HEK293T (cell line): ENCODE measurements around the gene YPEL1.
"Not testable (repeated sequence)": the region's sequence is repeated elsewhere in the genome, so short reads cannot be mapped to it uniquely, and the experiment has no call there.

ENCODE experiments used
- CTCF ChIA-PET: fragments of 350-600 bp; formaldehyde crosslinking; extraction: SDS; loops from one replicate; lab custom pipeline; 2021; ENCODE audit warnings: antibody characterized with exemption, inconsistent platforms; lab: Yijun Ruan, JAX
- POLR2A ChIA-PET: fragments of 350-600 bp; formaldehyde crosslinking; extraction: SDS; loops from one replicate; lab custom pipeline; 2020; ENCODE audit warnings: antibody characterized with exemption, inconsistent platforms; lab: Yijun Ruan, JAX
- DNase-seq: peaks from one replicate; pipeline ENCODE4 v3.0.0; 2012; ENCODE audit warnings: mixed read lengths; ENCODE audit errors: extremely low spot score
- ARNT ChIP-seq: fragments of 450-650 bp; IDR thresholded peaks from 2 replicates; pipeline ENCODE4 v1.6.1; 2017; ENCODE audit warnings: mild to moderate bottlenecking
- BHLHE40 ChIP-seq: fragments of 450-650 bp; IDR thresholded peaks from 2 replicates; pipeline ENCODE4 v1.6.1; 2016; ENCODE audit warnings: mild to moderate bottlenecking, moderate library complexity, borderline replicate concordance
- CTBP1 ChIP-seq: fragments of 450-650 bp; IDR thresholded peaks from 2 replicates; pipeline ENCODE4 v1.6.1; 2016; ENCODE audit warnings: borderline replicate concordance
- ELF4 ChIP-seq: fragments of 450-650 bp; IDR thresholded peaks from 2 replicates; pipeline ENCODE4 v1.6.1; 2017; ENCODE audit warnings: antibody characterized with exemption
- FOXA1 ChIP-seq: fragments of 450-650 bp; IDR thresholded peaks from 2 replicates; pipeline ENCODE4 v1.6.1; 2016; ENCODE audit warnings: mild to moderate bottlenecking
- FOXK2 ChIP-seq: fragments of 450-650 bp; IDR thresholded peaks from 2 replicates; pipeline ENCODE4 v1.6.1; 2016; ENCODE audit warnings: mild to moderate bottlenecking
- FOXM1 ChIP-seq: fragments of 450-650 bp; IDR thresholded peaks from 2 replicates; pipeline ENCODE4 v1.6.1; 2017; ENCODE audit warnings: mild to moderate bottlenecking, borderline replicate concordance
- HDGF ChIP-seq: fragments of 450-650 bp; IDR thresholded peaks from 2 replicates; pipeline ENCODE4 v1.6.1; 2017; ENCODE audit warnings: antibody characterized with exemption, borderline replicate concordance
- L3MBTL2 ChIP-seq: fragments of 450-650 bp; conservative IDR thresholded peaks from 2 replicates; pipeline ENCODE4 v1.6.1; 2016; ENCODE audit warnings: mild to moderate bottlenecking
- LEF1 ChIP-seq: fragments of 450-650 bp; IDR thresholded peaks from 2 replicates; pipeline ENCODE4 v1.6.1; 2017; ENCODE audit warnings: mild to moderate bottlenecking, borderline replicate concordance
- NFRKB ChIP-seq: fragments of 450-650 bp; IDR thresholded peaks from 2 replicates; pipeline ENCODE4 v1.6.1; 2016; ENCODE audit warnings: mild to moderate bottlenecking, moderate library complexity
- SP1 ChIP-seq: fragments of 450-650 bp; IDR thresholded peaks from 2 replicates; pipeline ENCODE4 v1.6.1; 2017
- SUZ12 ChIP-seq: fragments of 450-650 bp; IDR thresholded peaks from 2 replicates; pipeline ENCODE4 v1.6.1; 2016; ENCODE audit warnings: mild to moderate bottlenecking
- TARDBP ChIP-seq: fragments of 450-650 bp; IDR thresholded peaks from 2 replicates; pipeline ENCODE4 v1.6.1; 2016
- ZNF384 ChIP-seq: fragments of 450-650 bp; IDR thresholded peaks from 2 replicates; pipeline ENCODE4 v1.6.1; 2016
- TF ChIP-seq, protein P1 (sequence below): fragments of 450-650 bp; IDR thresholded peaks from 2 replicates; pipeline ENCODE4 v1.6.1; 2016

The YPEL1 gene

GRCh38 chr22:21752276-21752675 is 16.7 kb upstream of the YPEL1 start:
- TF ChIP-seq, protein P1, sequence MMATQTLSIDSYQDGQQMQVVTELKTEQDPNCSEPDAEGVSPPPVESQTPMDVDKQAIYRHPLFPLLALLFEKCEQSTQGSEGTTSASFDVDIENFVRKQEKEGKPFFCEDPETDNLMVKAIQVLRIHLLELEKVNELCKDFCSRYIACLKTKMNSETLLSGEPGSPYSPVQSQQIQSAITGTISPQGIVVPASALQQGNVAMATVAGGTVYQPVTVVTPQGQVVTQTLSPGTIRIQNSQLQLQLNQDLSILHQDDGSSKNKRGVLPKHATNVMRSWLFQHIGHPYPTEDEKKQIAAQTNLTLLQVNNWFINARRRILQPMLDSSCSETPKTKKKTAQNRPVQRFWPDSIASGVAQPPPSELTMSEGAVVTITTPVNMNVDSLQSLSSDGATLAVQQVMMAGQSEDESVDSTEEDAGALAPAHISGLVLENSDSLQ = no peak
- no peak for TF ChIP-seq FOXK2
- TF ChIP-seq FOXM1 = no peak
- no peak for TF ChIP-seq ARNT
- TF ChIP-seq CTBP1 = no peak
- TF ChIP-seq HDGF = no peak
- no peak for TF ChIP-seq ZNF384
- TF ChIP-seq NFRKB = no peak
- TF ChIP-seq SP1 = no peak
- no peak for TF ChIP-seq TARDBP
- CTCF ChIA-PET = no interaction called here
- no peak for DNase-seq
- POLR2A ChIA-PET = no interaction called here

- TF ChIP-seq SUZ12 (no peak), NFRKB (no peak), ZNF384 (no peak), SP1 (no peak), L3MBTL2 (no peak), TARDBP (no peak), FOXK2 (no peak), FOXA1 (no peak), FOXM1 (no peak), CTBP1 (no peak), ELF4 (no peak), LEF1 (no peak), BHLHE40 (no peak), HDGF (no peak), ARNT (no peak)
- TF ChIP-seq, protein P1 = no peak
- POLR2A ChIA-PET = no interaction called here
- CTCF ChIA-PET = no interaction called here
Observed at GRCh38 chr22:21745948-21746347, 10.4 kb upstream of the YPEL1 start.

GRCh38 chr22:21744917-21745316 is 9.3 kb upstream of the YPEL1 start:
- DNase-seq, CTCF ChIA-PET, POLR2A ChIA-PET: not testable (repeated sequence)

More at GRCh38 chr22:21745948-21746347, 10.4 kb upstream of the YPEL1 start:
- no peak for DNase-seq

GRCh38 chr22:21741790-21742189 is 6.2 kb upstream of the YPEL1 start:
- TF ChIP-seq ZNF384 (no peak), SUZ12 (no peak)
- TF ChIP-seq, protein P1 = no peak
- ChIA-PET CTCF (no interaction called here), POLR2A (no interaction called here)
- no peak for DNase-seq

- TF ChIP-seq ARNT (no peak), ZNF384 (no peak), CTBP1 (no peak), FOXA1 (no peak), BHLHE40 (no peak)
- ChIA-PET CTCF (interaction anchor here (0.6 kb wide), 1 partner anchor 109 kb away, joined by 3 read pairs; no protein-coding TSS in a partner anchor), POLR2A (no interaction called here)
- DNase-seq = no peak
Observed at GRCh38 chr22:21741059-21741458, 5.5 kb upstream of the YPEL1 start.

DNA sequence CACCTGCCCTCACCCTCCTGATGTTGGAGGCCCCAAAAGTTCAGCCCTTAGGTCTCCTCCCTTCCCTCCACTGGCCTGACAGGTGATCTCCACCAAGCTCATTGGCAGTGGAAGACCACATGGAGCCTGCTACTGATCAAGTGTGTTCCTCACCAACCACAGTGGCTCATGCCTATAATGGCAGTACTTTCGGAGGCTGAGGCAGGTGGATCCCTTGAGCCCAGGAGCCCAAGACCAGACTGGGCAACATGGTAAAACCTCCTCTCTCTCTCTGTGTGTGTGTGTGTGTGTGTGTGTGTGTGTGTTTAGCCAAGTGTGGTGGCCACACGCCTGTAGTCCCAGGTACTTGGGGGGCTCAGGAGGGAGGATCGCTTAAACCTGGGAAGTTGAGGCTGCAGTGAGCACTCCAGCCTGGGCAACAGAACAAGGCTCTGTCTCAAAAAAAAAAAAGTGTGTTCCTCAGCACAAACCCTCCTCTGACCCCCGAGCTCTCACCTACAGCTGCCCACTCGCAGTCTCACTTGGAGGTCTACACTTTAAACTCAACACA is 4.3 kb upstream of the YPEL1 start:
- ChIA-PET CTCF (interaction anchor here (0.6 kb wide), 1 partner anchor 19 kb away, joined by 5 read pairs; no protein-coding TSS in a partner anchor), POLR2A (no interaction called here)
- DNase-seq = no peak
- TF ChIP-seq FOXA1 (no peak), NFRKB (no peak)

DNA sequence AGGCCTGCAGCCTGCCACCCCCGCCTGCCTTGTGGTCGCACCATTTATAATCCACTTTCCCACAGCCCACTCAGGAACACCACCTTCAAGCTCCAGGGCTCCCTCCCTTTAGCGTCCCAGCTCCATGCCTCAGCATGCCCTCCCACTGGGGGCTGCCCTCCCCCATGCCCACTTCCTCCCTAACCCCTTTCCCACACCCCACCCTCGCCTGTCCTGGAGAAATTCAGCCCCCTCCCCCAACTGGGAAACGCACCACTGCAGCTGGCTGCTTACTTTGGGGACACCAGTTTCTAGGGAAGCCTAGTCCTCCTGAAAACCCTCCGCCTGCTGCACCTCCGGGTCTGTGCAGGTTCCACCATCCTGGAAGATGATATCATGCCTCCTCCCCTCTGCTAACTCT is 3.4 kb upstream of the YPEL1 start:
- no peak for DNase-seq
- TF ChIP-seq ARNT = no peak
- CTCF ChIA-PET = no interaction called here
- POLR2A ChIA-PET = no interaction called here

DNA sequence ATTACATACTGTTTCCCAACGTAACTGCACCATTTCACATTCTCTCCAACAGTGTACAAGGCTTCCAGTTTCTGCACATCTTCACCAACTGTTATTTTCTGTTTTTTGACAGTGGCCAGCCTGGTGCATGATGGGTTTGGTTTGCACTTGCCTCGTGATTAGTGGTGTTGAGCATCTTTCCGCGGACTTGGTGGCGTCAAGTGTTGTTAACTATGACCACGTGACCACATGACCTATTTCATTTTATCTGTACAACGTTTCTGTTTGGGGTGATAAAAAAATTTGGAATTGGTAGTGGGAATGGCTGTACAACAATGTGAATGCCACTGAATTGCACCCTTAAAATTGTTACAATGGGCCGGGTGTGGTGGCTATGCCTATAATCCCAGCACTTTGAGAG is 2.5 kb upstream of the YPEL1 start:
- TF ChIP-seq HDGF (no peak), SUZ12 (no peak), TARDBP (no peak), FOXM1 (no peak), FOXA1 (no peak), LEF1 (no peak), L3MBTL2 (no peak), CTBP1 (no peak), NFRKB (no peak), ARNT (no peak), ZNF384 (no peak), FOXK2 (no peak), ELF4 (no peak), BHLHE40 (no peak), SP1 (no peak)
- TF ChIP-seq, protein P1 = no peak
- POLR2A ChIA-PET = no interaction called here
- CTCF ChIA-PET = no interaction called here
- no peak for DNase-seq
